Stimulated activated CD4-positive, alpha-beta T cell treated with anti-CD3 and anti-CD28 coated beads, Interleukin-2, amount 100 ng/mL, for 24 hours (primary cell): ENCODE data around the gene SPATA16.
"Not testable (repeated sequence)": the region's sequence is repeated elsewhere in the genome, so short reads cannot be mapped to it uniquely, and the experiment has no call there.

Experiments used
- DNase-seq, 2 donors: peaks; one replicate each; pipeline ENCODE4 v3.0.0-alpha.2; 2020

The SPATA16 gene

DNA sequence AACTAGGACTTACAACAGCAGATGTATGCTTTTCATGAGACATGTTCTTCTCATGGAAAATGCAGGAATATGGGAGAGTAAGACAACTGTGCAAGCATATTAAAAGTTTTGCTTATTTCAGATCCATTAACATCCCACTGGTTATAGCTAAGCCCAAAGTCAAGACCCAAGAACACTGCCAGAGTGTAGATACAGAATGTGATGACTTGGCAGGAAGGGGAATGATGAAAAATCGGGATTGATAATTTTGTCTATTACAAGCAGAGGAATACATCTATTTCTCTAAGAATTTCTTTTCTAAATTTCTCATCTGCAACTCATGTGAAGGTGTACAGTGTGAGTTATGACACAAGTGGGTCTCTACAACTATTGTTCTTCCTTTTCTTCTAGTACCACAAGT is 76.4 kb downstream of the SPATA16 start:
- DNase-seq = no peak

DNA sequence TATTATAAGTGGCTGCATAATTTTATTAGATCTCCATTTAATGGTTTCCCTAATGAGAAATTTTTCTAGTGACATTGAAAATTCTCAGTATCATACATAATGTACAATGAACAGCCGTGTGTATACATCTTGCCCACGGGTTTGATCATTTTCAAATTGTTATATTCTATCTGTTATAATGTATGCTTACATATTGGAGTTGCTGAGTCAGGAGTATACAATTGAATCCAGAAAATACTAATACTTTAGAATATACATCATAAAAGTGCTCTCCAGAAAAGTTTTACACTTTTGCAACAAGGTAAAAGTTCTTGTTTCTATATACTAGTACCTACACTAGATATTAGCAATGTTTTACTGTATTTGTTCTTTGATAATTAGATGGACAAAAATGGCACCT is 82.8 kb downstream of the SPATA16 start:
- no peak for DNase-seq

DNA sequence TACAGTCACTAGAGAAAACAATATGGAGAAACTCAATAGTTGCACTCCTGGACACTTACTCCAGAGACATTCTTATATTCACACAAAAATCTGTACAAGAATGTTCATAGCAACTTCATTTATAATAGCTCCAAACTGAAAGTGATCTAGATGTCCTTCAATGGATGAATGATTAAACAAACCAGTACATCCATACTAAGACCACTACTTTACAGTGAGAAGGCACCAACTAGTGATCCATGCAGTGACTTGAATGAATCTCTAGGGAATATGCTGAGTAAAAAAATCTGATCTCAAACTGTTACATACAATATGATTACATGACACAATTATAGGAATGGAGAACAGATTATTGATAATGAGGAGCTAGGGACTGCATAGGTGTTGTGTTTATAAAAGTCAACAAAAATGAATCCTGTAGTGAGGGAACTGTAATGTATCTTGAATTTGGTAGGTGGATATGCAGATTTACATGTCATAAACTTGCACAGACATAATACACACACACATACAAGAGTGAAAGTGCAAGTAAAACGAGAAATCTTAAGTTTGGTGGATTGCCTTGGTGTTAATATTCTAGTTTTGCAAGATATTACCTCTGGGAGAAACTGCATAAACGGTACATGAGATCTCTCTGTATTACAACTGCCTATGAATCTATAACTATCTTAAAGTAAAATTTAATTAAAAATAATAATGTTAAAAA is 85.7 kb downstream of the SPATA16 start:
- no peak for DNase-seq

DNA sequence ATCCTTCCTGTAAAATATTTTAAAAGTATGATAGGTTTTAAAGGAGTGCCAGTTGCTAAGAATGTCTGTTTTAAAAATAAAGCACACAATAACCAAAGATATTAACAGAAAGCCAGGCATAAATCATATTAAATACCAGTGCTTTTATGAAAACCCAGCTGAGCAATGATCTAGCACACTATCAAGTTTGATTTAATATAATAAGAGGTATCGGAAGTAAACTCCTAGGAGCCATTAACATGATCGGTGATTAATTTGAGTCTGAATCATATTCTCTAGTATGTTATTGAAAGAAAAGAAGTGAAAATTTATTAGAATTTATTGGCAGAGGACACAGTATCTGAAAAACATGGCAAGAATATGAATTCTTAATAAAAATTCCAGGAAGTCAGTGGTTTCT is 91.7 kb downstream of the SPATA16 start:
- no peak for DNase-seq

DNA sequence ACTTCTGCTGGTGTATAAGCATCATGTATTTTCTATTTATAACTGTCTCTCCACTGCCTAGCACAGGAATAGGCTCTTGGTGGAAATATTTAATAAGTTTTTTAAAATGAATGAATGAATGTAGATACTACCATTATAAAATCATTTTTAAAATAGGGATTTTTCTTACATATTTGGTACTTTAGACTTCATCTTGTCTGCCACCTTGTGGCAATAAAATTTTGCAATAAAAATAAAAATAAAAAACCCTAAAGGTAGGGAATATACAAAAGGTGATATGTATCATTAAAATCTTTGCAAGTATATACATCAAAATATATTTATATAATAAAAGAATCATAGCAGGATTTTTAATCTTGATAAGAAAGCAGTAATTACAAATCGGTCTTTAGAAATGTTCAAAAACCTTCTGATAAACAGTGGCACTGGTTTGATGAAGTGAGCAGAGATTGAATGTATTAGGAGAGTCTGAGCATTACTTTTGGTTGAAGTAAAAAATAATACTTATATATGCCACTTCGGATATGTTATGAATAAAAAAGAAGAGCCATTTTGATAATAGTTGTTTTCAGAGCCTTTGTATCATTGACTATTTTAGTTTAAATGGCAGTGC is 95.2 kb downstream of the SPATA16 start:
- DNase-seq = no peak

DNA sequence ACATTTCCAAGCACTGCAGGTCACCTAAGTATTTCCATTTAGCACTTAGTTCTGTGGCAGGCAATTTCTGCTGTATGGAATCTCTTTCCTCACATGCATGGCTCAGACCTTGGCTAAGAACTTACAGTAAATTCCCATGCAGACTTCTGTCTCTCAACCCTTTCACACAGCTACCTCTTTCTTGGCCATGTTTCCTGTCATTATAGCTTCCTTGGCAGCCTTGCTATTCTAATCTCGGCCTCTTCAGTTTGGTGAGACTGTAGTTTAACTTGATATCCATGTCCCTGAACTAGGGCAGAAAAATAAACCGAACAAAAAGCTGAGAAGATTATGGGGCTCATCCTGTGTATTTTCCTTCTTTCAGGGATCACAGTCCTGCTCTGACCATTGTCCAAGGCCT is 96.0 kb downstream of the SPATA16 start:
- no peak for DNase-seq

DNA sequence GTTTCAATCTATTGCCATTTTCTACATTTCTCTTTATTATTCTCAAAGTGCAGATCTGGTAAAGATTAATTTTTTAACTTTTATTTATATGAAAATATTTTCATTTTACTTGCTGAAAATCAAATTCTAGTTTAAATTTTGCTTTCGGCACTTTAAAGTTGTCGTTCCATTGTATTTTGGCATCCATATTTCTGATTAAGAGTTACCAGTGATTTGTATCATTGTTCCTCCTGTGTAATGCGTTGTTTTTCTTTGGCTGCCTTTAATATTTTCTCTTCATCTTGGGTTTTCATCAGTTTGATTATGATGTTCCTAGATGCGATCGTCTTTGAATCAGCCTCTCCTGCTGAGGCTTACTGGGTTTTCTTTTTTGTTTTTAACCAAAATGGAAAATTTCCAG is 97.3 kb downstream of the SPATA16 start:
- DNase-seq = no peak

DNA sequence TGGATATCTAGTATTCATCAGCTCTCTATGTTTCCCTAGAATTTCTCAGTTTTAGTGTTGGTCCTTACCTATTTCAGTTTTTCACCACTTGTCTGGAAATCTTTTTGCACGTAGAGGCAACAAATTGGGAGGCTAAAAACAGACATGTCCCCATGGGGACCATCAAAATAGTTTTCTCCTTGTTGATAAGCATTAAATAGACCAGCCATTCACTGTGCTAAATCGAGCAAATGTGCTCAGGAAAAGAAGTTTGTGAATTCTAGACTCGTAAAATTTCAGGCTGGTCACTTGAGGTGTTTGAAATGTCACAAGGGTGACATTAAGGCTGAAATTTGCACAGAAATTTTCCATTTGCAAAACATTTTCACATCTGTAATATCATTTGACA is 102.6 kb downstream of the SPATA16 start:
- DNase-seq = no peak

DNA sequence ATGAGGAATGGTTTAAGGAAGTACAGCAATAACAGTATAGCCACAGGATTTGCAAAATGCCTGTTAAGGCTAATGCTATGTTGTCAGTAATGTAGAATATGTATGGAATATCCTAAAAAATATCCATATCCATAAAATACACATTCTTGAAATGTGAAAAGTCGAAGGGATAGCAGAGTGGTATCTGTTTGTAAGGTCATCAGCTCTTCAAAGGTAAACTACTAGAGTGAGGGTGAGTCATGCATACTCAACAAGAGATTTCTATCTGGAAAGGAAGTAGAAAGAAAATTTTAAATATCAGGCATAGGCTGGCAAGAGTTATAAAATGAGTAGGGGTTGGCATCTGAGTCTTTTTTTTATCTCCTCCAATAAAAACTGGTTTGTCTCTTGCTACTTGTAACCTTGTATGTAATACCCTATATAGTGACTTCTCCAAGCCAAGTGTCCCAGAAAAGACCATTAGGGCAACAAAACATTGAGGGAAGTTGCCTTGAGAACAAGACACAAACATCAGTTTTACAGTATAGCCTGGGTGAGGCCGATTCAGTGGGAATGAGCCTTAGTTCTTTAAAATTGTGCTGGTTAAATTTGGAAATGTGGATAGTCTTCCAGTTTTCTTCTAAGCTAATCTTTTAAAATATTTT is 103.1 kb downstream of the SPATA16 start:
- no peak for DNase-seq

DNA sequence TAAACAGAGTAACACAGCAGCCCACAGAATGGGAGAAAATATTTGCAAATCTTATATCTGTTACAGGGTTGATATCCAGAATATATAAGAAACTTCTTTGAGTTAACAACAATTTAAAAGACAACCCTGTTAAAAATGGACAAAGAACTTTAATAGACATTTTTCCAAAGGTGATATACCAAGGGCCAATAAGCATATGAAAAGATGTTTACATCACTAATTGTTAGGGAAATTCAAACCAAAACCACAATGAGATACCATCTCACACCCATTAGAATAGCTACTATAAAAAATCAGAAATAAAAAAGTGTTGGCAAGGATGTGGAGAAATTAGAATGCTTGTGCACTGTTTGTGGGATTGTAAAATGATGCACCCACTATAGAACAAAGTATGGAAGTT is 110.8 kb downstream of the SPATA16 start:
- no peak for DNase-seq

DNA sequence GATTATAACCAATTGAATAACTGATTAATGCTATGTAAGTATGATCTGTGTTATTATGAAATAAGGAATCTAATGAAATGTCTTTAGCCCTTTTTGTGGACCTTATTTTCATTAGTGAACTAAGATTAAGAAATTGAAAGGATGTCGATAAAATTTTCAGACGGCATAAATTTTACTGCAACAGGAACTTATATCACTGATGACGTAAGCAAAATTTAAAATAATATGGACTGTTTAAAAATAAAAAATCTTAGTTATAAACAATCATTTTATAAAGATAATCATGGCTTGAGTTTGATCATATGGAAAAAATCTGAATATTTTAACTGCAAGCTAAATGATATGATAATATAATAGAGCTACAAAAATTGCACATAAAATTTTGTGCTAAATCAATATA is 112.7 kb downstream of the SPATA16 start:
- no peak for DNase-seq

DNA sequence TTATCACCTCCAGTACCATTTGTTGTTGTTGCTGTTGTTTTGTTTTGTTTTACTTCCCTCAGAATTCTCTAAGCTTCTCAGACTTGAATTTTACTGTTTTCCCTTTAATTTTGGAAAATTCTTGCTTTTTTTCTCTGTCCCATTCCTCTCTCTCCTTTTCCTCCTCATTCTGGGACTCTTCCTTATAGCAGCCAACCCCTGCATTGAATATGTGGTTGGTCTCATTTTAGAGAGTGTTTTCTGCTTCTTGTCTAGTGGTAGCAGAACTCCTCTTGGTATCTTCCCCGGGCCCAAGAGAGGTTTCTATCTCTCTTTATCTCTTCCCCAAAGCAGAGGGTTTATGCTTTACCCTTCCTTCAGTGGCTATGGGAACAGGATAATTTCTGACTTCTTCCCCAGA is 113.6 kb downstream of the SPATA16 start:
- no peak for DNase-seq

DNA sequence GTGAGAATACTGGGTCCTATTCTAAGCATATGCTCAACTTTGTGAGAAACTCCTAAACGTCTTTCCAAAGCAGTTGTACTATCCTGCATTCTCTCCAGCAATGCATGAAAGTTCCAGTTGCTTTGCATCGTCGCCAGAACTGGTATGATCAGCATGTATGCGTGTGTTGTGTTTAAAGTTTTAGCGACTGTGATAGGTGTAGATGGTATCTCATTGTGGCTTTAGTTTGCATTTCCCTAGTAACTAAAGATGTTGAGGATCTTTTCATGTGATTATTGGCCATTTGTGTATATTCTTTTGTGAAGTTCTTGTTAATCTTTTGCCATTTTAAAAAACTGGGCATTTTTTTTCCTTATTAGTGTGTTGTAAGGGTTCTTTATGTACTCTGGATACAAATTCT is 115.1 kb downstream of the SPATA16 start:
- no peak for DNase-seq

DNA sequence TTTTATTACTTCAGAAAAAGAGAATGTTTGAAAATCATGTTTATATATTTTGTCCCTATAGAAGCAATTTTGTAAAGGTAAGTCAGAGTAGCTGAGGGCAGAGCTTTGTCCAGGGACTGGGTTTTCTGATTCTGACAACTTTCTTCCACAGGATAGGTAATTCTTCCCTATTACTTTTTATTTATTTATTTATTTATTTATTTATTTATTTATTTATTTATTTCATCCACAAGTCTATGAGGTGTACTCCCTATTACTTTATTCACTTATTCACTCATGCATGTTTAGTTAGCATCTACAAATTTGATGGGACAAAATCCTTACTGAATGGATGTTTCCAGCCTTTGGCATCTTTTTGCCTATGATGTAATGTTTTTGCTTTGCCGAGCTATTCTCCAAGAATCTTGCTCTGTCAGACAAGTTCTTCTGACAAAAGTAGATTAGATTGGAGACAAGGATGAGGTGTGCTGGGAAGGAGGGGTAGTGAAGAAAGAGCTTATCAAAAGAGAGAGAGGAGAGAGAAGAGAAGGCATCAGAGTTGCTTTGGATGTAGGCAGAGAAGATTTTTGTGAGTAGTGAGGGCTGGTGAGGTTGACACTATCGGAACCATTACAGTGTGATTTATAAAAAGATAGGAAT is 119.4 kb downstream of the SPATA16 start:
- DNase-seq = no peak

DNA sequence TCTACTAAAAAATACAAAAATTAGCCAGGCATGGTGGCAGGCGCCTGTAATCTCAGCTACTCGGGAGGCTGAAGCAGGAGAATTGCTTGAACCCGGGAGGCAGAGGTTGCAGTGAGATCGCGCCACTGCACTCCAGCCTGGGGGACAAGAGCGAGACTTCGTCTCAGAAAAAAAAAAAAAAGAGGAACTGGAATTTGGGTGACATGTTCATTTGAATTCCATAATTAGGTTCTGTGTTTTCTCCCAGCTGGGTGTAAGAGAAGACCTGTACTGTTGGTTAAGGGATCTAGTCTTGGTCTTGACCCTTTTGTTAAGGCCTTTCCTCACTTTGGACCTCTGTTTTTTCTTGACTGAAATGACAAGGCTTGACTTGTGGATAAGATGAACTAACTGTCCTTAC is 120.9 kb downstream of the SPATA16 start:
- DNase-seq = not testable (repeated sequence)

DNA sequence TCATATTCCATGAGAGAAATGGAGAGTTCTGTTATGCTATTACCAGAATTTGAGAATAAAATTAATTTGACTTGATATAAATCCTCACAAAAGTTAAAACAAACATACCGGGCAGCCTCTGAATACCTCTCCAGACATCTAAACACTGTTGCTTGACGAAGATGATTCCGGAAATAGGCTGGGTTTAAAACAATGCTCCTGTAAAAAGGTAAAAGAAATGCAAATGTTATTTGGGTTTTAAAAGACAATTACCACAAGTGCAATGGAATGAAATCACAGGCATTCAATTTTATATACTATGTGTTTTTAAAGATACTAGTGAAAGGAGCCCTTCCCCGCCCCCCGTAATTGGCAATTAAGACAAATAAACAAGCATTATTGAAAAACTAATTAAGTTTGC is 121.7 kb downstream of the SPATA16 start:
- no peak for DNase-seq

DNA sequence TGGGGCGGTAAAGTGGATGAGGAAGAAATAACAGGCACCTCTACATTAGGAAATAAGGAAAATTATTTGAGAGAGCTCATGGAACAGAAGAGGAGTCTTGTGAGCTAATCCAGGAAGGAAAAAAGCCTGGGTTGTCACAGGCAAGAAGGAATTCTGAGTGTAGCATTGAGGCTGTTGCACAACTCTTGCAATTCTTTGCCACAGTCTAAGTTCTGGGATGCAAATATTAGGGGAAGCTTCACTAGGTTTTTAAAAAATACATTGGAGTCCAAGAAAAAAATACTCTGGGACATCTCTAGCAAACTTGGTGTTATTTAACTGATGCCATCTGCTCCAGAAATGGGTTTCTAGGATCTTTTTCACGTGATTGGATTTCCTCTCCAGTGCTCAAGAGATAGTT is 122.3 kb downstream of the SPATA16 start:
- DNase-seq = no peak

DNA sequence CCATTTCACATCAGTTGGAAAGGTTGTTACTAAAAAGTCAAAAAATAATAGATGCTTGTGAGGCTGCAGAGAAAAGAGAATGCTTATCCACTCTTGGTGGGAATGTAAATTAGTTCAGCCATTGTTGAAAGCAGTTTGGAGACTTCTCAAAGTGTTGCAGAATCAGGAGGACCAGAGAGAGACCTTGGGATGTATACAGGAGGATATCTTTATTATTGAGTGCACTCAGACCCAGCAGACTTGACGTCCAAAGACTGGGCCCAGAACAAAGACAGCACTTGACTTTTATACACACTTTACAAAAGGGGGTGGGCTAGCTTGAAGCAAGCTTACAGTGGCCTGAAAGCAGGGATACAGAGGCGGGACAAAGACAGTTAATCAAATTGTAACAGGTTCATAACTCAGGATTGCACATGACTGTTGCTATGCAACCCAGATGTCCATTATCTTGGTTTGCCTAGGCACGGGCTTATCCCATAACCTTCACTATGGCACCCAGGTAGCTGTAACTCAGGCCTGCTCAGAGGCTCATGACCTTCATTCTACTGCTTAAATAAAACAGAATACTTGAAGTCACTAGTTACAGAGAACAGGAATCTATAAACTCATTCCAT is 127.7 kb downstream of the SPATA16 start:
- no peak for DNase-seq

DNA sequence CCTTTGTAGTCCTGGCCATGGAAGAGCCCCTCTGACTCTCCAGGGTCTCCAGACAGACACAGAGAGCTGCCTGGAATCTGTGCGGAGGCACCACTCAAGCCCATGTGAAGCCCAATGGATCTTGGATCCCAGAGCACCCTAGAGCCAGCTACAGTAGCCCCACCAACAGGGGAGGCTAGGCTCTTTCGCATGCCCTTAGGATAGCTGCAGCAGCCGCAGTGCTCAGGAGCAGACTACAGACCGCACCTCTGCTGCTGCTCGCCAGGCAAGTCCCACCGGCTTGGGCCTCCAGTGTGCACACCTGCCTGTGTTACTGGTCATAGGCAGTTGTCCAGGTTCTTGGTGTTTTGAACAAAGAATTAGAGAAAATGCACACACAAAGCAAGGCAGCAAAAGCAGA is 131.6 kb downstream of the SPATA16 start:
- no peak for DNase-seq

DNA sequence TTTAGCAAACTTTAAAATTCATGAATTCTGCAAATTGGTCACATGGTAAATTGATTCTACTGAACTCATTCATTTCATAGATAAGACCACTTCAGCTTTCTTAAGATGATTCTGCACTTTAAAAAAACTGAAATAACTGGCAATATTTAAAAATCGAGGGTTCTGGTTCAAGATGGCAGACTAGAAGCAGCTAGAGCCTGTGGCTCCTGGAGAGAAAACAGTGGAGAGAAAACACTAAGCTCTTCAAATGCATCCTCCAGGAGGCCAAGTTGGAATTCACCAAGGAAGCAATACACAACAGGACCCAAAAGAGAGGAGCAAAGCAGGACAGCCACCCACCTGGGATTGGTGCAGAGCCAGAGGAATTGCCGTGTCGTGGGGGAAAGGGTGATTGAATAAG is 132.1 kb downstream of the SPATA16 start:
- DNase-seq = no peak

DNA sequence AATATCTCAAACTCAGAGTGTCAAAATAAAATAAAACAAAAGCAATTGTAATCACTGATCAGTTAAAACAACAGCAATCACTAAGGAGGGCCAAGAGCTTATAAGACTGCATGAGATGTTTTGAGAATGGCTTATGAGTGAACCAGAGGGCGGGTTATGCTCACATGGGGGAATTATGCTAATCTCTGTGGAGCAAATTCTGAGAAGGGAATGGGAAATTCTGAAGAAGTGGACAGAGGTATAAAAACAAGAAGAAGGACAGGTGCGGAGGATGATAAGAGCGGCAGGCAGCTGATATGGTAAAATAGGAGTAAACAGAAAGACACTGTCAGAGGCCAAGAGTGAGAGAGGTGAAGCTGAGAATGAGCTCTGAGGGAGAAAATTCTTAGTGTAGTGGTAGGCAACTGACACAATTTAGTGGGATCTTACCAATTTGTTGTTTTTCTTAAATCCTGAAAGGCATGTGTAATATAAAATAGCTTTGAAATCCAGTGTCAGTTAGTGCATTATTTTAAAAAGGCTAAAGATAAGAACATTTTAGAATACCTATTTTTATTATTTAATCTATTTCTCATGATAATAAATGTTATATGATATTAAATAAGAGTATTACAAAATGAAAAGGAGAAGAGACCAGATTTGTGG is 133.8 kb downstream of the SPATA16 start:
- DNase-seq = no peak

DNA sequence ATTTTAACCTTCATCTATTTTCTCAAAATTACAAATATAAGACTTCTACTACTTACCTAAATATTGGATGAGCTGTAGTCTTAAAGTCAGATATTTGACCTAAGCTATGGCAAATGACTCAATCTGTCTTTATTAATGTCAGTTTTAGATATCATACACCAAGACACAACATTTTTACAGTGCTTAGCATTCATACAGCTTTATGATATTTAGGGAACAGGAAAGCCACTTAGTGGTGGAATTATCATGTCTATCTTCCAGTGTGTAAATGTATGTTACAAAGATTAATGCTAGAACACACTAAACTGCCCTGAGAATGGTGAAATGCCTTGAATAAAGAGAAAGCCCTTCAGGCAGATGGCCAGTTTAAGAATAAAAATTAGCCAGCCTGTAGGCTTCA is 135.0 kb downstream of the SPATA16 start:
- no peak for DNase-seq

DNA sequence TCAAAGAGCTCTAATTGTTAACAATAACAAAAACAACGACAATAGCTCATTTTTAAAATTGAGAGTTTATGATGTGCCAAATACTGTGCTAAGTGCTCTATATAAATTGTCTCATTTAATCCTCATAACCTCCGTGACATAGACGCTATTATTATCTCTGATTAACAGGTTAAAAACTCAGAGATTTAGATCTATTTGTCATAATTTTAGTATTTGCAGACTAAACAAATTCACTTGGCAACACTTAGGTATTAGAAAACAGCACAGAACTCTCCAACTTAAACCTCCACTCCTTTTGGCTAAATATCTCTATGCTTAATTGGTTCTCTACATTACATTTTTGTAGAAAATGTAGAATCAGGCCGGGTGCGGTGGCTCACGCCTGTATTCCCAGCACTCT is 136.4 kb downstream of the SPATA16 start:
- no peak for DNase-seq
